Measurements from ENCODE around the gene ZDHHC14.

DNA sequence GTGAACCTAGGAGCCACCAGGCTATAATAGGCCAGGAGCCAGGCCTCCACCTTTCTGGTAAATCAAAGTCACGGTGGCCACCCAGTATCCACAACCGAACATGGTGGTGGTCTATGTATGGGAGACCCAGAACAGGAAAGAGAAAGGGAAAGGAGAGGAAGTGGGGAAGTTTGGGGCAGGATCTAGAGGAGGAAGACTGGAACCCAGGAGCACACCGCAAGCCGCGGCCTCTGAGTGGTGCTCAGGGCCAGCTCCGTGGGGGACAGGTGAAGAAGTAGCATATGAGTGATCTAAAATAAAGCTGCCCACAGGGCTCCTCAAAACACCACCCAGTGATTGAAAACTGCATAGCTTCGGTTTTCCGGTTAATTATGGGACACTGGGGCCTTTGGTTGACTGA, 214.8 kb downstream of the ZDHHC14 start:
- TF ChIP-seq POLR2A (IDR thresholded peaks at IDR 0.05; ENCODE audit: low read length) (no peak), GATA1 (IDR thresholded peaks at IDR 0.05; ENCODE audit: low read depth, low read length) (no peak)
